Astrocyte (in vitro differentiated cells and primary cell): ENCODE results near the gene EGFL7. TPM values are rescaled to one million over a fixed set of nuclear protein-coding genes. Genes with fewer than 3 reads are reported as not detected.

Source experiments
- DNase-seq: peaks from one replicate; pipeline ENCODE4 v3.0.0-alpha.2; 2010; ENCODE audit warnings: low read depth
- FAIRE-seq: peaks from 2 replicates; lab custom pipeline; 2011; peaks lifted over from hg19 to GRCh38; lab: Jason Lieb, UNC
- H2AFZ ChIP-seq: 2 replicates; pipeline ENCODE4 v1.6.0; 2012; ENCODE audit warnings: low read depth, low read length, inconsistent platforms
- H3K27ac ChIP-seq: 2 replicates; pipeline ENCODE4 v1.5.1; 2011; ENCODE audit warnings: low read depth, low read length, inconsistent platforms
- H3K27me3 ChIP-seq: 2 replicates; pipeline ENCODE4 v1.6.0; 2011; ENCODE audit warnings: low read length, inconsistent platforms; ENCODE audit not compliant: insufficient read depth
- H3K36me3 ChIP-seq: 2 replicates; pipeline ENCODE4 v1.5.1; 2011; ENCODE audit warnings: low read length, inconsistent platforms; ENCODE audit not compliant: insufficient read depth
- H3K4me1 ChIP-seq: 2 replicates; pipeline ENCODE4 v1.5.1; 2011; ENCODE audit warnings: low read length, inconsistent platforms; ENCODE audit not compliant: insufficient read depth
- H3K4me2 ChIP-seq: 2 replicates; pipeline ENCODE4 v1.6.0; 2012; ENCODE audit warnings: low read length, inconsistent platforms
- H3K4me3 ChIP-seq: 2 replicates; pipeline ENCODE4 v1.5.1; 2011; ENCODE audit warnings: low read depth, mild to moderate bottlenecking, low read length, inconsistent platforms; ENCODE audit not compliant: insufficient read depth
- H3K79me2 ChIP-seq: 2 replicates; pipeline ENCODE4 v1.6.0; 2012; ENCODE audit warnings: mild to moderate bottlenecking, low read length, inconsistent platforms; ENCODE audit not compliant: insufficient read depth
- H3K9ac ChIP-seq: 2 replicates; pipeline ENCODE4 v1.6.0; 2012; ENCODE audit warnings: mild to moderate bottlenecking, low read length, inconsistent platforms
- H3K9me3 ChIP-seq: 2 replicates; pipeline ENCODE4 v1.5.1; 2012; ENCODE audit warnings: low read depth, mild to moderate bottlenecking, low read length, inconsistent platforms; ENCODE audit not compliant: insufficient read depth
- H4K20me1 ChIP-seq: 2 replicates; pipeline ENCODE4 v1.6.0; 2012; ENCODE audit warnings: low read length, inconsistent platforms; ENCODE audit not compliant: insufficient read depth
- H3K27ac Mint-ChIP-seq: one replicate; pipeline ENCODE4 v1.8.0; 2021; ENCODE audit warnings: mild to moderate bottlenecking, mixed read lengths; ENCODE audit not compliant: unreplicated experiment
- H3K27me3 Mint-ChIP-seq: one replicate; pipeline ENCODE4 v1.8.0; 2021; ENCODE audit warnings: low read depth, mixed read lengths; ENCODE audit not compliant: unreplicated experiment
- H3K36me3 Mint-ChIP-seq: one replicate; pipeline ENCODE4 v1.8.0; 2021; ENCODE audit warnings: low read depth, mixed read lengths; ENCODE audit not compliant: unreplicated experiment
- H3K4me1 Mint-ChIP-seq: one replicate; pipeline ENCODE4 v1.8.0; 2021; ENCODE audit warnings: low read depth, mixed read lengths; ENCODE audit not compliant: unreplicated experiment
- H3K4me3 Mint-ChIP-seq: one replicate; pipeline ENCODE4 v1.8.0; 2021; ENCODE audit warnings: mild to moderate bottlenecking, moderate library complexity, mixed read lengths; ENCODE audit not compliant: unreplicated experiment
- H3K9me3 Mint-ChIP-seq: one replicate; pipeline ENCODE4 v1.8.0; 2021; ENCODE audit warnings: mild to moderate bottlenecking, mixed read lengths; ENCODE audit not compliant: unreplicated experiment
- EZH2 ChIP-seq: IDR thresholded peaks from 2 replicates; pipeline ENCODE4 v1.6.1; 2012; ENCODE audit warnings: mild to moderate bottlenecking, low read length, inconsistent platforms; ENCODE audit not compliant: insufficient read depth
- total RNA-seq: library from RNA; stranded (reverse); gene quantifications from 2 replicates; pipeline ENCODE4 v1.2.1, GENCODE V29; 2021
- TF ChIP-seq, protein P1 (sequence below): IDR thresholded peaks from 2 replicates; pipeline ENCODE4 v1.5.1; 2011; ENCODE audit warnings: low read depth, mild to moderate bottlenecking, inconsistent platforms, low read length, moderate library complexity; ENCODE audit not compliant: insufficient read depth

EGFL7 gene
- total RNA-seq, 1 donor from 2014 or later: 12.3 TPM

DNA sequence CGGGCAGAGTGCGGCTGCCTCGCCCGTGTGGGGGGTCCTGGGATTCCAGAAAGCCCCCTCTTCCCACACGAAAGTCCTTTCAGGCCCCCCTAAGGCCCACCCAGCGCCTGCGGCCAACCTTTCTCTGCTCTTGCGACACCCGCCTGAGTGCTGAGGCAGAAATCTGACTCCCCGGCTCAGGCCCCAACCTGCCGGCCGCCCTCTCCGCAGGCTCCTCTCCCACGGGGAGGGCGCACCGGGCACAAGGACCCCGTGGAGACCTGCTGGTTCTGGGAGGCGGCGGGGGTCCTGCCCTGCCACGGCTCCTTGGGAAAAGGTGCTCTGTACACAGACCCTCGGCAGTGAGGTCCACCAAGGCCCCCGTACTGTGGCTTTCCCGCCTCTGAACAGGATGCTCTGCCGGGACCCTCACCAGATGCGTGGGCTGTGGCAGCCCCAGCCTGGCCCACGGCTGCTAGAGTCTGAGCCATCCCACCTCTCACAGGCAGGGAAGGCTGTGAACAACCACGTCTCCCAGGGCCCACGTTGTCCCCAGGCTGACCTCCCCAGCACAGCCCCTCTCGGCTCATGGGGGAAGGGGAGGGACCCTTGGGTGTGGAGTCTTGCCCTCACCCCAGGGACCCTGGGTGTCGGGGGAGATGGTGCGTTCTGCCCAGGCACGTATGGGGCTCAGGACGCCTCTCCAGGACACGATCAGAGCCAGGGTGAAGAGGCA is 41.5 kb upstream of the EGFL7 start:
- Mint-ChIP-seq H3K9me3 (no peaks in the 10 kb centered on the region), H3K27ac (no peak overlapping the region), H3K4me1 (peaks cover 7% of the 10 kb centered on the region), H3K4me3 (no peak overlapping the region), H3K27me3 (peaks cover 10% of the 10 kb centered on the region), H3K36me3 (no peaks in the 10 kb centered on the region)
- TF ChIP-seq, protein P1, sequence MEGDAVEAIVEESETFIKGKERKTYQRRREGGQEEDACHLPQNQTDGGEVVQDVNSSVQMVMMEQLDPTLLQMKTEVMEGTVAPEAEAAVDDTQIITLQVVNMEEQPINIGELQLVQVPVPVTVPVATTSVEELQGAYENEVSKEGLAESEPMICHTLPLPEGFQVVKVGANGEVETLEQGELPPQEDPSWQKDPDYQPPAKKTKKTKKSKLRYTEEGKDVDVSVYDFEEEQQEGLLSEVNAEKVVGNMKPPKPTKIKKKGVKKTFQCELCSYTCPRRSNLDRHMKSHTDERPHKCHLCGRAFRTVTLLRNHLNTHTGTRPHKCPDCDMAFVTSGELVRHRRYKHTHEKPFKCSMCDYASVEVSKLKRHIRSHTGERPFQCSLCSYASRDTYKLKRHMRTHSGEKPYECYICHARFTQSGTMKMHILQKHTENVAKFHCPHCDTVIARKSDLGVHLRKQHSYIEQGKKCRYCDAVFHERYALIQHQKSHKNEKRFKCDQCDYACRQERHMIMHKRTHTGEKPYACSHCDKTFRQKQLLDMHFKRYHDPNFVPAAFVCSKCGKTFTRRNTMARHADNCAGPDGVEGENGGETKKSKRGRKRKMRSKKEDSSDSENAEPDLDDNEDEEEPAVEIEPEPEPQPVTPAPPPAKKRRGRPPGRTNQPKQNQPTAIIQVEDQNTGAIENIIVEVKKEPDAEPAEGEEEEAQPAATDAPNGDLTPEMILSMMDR: no peak
- no peak for TF ChIP-seq EZH2
- Histone ChIP-seq H3K36me3 (no peaks in the 10 kb centered on the region), H3K4me2 (no peak overlapping the region), H3K4me3 (no peak overlapping the region), H3K27me3 (no peaks in the 10 kb centered on the region), H4K20me1 (no peaks in the 10 kb centered on the region), H3K79me2 (no peaks in the 10 kb centered on the region), H3K9ac (no peak overlapping the region), H2AFZ (no peak overlapping the region), H3K9me3 (no peaks in the 10 kb centered on the region), H3K27ac (no peak overlapping the region), H3K4me1 (peaks cover 7% of the 10 kb centered on the region)
- FAIRE-seq: no peak
- no peak for DNase-seq

GRCh38 chr9:136621734-136622093 is 41.0 kb upstream of the EGFL7 start:
- no peak for DNase-seq
- peaks cover 5% of the 10 kb centered on the region for H3K4me1 Mint-ChIP-seq
- H3K27ac Mint-ChIP-seq: no peak overlapping the region

GRCh38 chr9:136622538-136622948 is 40.2 kb upstream of the EGFL7 start:
- FAIRE-seq: no peak
- no peak for DNase-seq

More at GRCh38 chr9:136621734-136622093, 41.0 kb upstream of the EGFL7 start:
- Histone ChIP-seq H3K79me2 (no peaks in the 10 kb centered on the region), H3K9ac (no peak overlapping the region), H3K4me3 (no peak overlapping the region), H3K4me1 (peaks cover 7% of the 10 kb centered on the region), H3K36me3 (no peaks in the 10 kb centered on the region), H3K27ac (no peak overlapping the region), H3K9me3 (no peaks in the 10 kb centered on the region), H4K20me1 (no peaks in the 10 kb centered on the region), H3K27me3 (no peaks in the 10 kb centered on the region), H2AFZ (no peak overlapping the region), H3K4me2 (no peak overlapping the region)
- Mint-ChIP-seq H3K36me3 (no peaks in the 10 kb centered on the region), H3K4me3 (no peak overlapping the region), H3K9me3 (no peaks in the 10 kb centered on the region), H3K27me3 (peaks cover 10% of the 10 kb centered on the region)
- no peak for TF ChIP-seq EZH2
- TF ChIP-seq, protein P1: no peak
- no peak for FAIRE-seq

More at GRCh38 chr9:136622538-136622948, 40.2 kb upstream of the EGFL7 start:
- TF ChIP-seq EZH2: no peak
- TF ChIP-seq, protein P1: no peak
- Histone ChIP-seq H3K36me3 (no peaks in the 10 kb centered on the region), H2AFZ (no peak overlapping the region), H3K27ac (no peak overlapping the region), H3K4me3 (no peak overlapping the region), H3K9me3 (no peaks in the 10 kb centered on the region), H4K20me1 (no peaks in the 10 kb centered on the region), H3K4me1 (peaks cover 7% of the 10 kb centered on the region), H3K9ac (no peak overlapping the region), H3K27me3 (no peaks in the 10 kb centered on the region), H3K4me2 (no peak overlapping the region), H3K79me2 (no peaks in the 10 kb centered on the region)
- Mint-ChIP-seq H3K9me3 (no peaks in the 10 kb centered on the region), H3K27ac (no peak overlapping the region), H3K4me3 (no peak overlapping the region), H3K36me3 (no peaks in the 10 kb centered on the region), H3K4me1 (peaks cover 4% of the 10 kb centered on the region), H3K27me3 (peaks cover 11% of the 10 kb centered on the region)
